HCT116 (cell line): Measurements from ENCODE around the gene TRAF3. TPM values are rescaled to one million over a fixed set of nuclear protein-coding genes. Genes with fewer than 3 reads are reported as not detected.

Source experiments
- ATAC-seq: fragments of 200-7000 bp; cut with Tn5 transposase; 2 replicates; pipeline ENCODE4 v1.9.1; 2020; ENCODE audit warnings: mild to moderate bottlenecking, moderate library complexity
- BruUV-seq: library from RNA; stranded (reverse); fragments of 400-500 nt; replicated peaks from 2 replicates; lab custom pipeline; 2021; lab: Mats Ljungman, UMichigan
- CTCF ChIA-PET: fragments of 300-600 bp; sonication (Branson Sonifier 250); formaldehyde crosslinking; loops from one replicate; lab custom pipeline; 2021; ENCODE audit warnings: antibody characterized with exemption; lab: Charles Lee
- POLR2A ChIA-PET: fragments of 300-600, 350-600 bp; sonication (Branson Sonifier 250); formaldehyde crosslinking; loops from one replicate; lab custom pipeline; 2021; ENCODE audit warnings: antibody characterized with exemption; lab: Charles Lee
- RAD21 ChIA-PET, 2 experiments: fragments of 300-600 bp; sonication (Branson Sonifier 250); formaldehyde crosslinking; loops; one replicate each; lab custom pipeline; 2023; ENCODE audit warnings: low total read pairs in 2 of 2; ENCODE audit not compliant: uncharacterized antibody in 2 of 2, unreplicated experiment in 2 of 2, low non-redundant PET in 1 of 2; lab: Charles Lee
- DNase-seq: peaks from one replicate; pipeline ENCODE4 v3.0.0-alpha.2; 2010; ENCODE audit warnings: low read depth, low spot score
- H2AFZ ChIP-seq: fragments of 200-600 bp; shearing (Covaris generic), sonication (generic); 2 replicates; pipeline ENCODE4 v1.6.1; 2017; ENCODE audit warnings: low read depth, mixed run types, mixed read lengths, antibody characterized with exemption, low read length; ENCODE audit not compliant: poor library complexity, severe bottlenecking
- H3K27ac ChIP-seq: 2 replicates; pipeline ENCODE4 v1.5.1; 2012; ENCODE audit warnings: low read depth, low read length
- H3K27me3 ChIP-seq: fragments of 200-600 bp; sonication (generic); 2 replicates; pipeline ENCODE4 v1.6.1; 2016; ENCODE audit warnings: mixed run types, low read length, mixed read lengths; ENCODE audit not compliant: insufficient read depth
- H3K36me3 ChIP-seq, 2 experiments: fragments of 200-500 bp in 1 of 2; fragments of 200-600 bp in 1 of 2; sonication (Bioruptor generic) in 1 of 2; sonication (generic) in 1 of 2; 2 replicates each; pipeline versions ENCODE4 v1.5.1 to v1.6.1; 2014 to 2016; ENCODE audit warnings: low read length in 2 of 2, inconsistent platforms in 1 of 2, mixed read lengths in 1 of 2, mixed run types in 1 of 2; ENCODE audit not compliant: insufficient read depth in 2 of 2, control insufficient read depth in 1 of 2
- H3K4me1 ChIP-seq, 2 experiments: fragments of 200-600 bp in 1 of 2; sonication (generic) in 1 of 2; 2 replicates each; pipeline versions ENCODE4 v1.5.1 to v1.6.1; 2012 to 2017; ENCODE audit warnings: low read length in 2 of 2, inconsistent platforms in 1 of 2, mild to moderate bottlenecking in 1 of 2, mixed read lengths in 1 of 2, mixed run types in 1 of 2, moderate library complexity in 1 of 2; ENCODE audit not compliant: insufficient read depth in 2 of 2, control insufficient read depth in 1 of 2
- H3K4me2 ChIP-seq: fragments of 200-600 bp; sonication (generic); 2 replicates; pipeline ENCODE4 v1.6.1; 2017; ENCODE audit warnings: mixed run types, low read length, mixed read lengths
- H3K4me3 ChIP-seq, 2 experiments: fragments of 200-600 bp in 1 of 2; sonication (generic) in 1 of 2; replicated peaks in 1 of 2; 2 replicates each; pipeline ENCODE4 v1.5.1; 2011 to 2016; ENCODE audit warnings: low read length in 2 of 2, control low read depth in 1 of 2, low read depth in 1 of 2, mild to moderate bottlenecking in 1 of 2, mixed read lengths in 1 of 2, mixed run types in 1 of 2
- H3K79me2 ChIP-seq: fragments of 200-600 bp; sonication (generic); 2 replicates; pipeline ENCODE4 v1.6.1; 2017; ENCODE audit warnings: mild to moderate bottlenecking, mixed run types, low read length, moderate library complexity, mixed read lengths; ENCODE audit not compliant: insufficient read depth
- H3K9ac ChIP-seq: fragments of 200-600 bp; sonication (generic); 2 replicates; pipeline ENCODE4 v1.6.1; 2016; ENCODE audit warnings: low read length, mixed read lengths
- H3K9me2 ChIP-seq: fragments of 200-600 bp; sonication (generic), shearing (Covaris generic); 2 replicates; pipeline ENCODE4 v1.6.1; 2017; ENCODE audit warnings: mixed run types, mild to moderate bottlenecking, moderate library complexity; ENCODE audit not compliant: insufficient read depth
- H3K9me3 ChIP-seq, 2 experiments: fragments of 200-500 bp in 1 of 2; fragments of 200-600 bp in 1 of 2; sonication (Bioruptor generic) in 1 of 2; sonication (generic) in 1 of 2; 2 replicates each; pipeline ENCODE4 v1.6.1; 2014 to 2017; ENCODE audit warnings: low read length in 2 of 2, mixed read lengths in 2 of 2, inconsistent platforms in 1 of 2, low read depth in 1 of 2, mild to moderate bottlenecking in 1 of 2, mixed run types in 1 of 2, moderate library complexity in 1 of 2; ENCODE audit not compliant: control insufficient read depth in 1 of 2, insufficient read depth in 1 of 2
- H4K20me1 ChIP-seq: fragments of 200-600 bp; sonication (generic), shearing (Covaris generic); 2 replicates; pipeline ENCODE4 v1.6.1; 2017; ENCODE audit warnings: mixed run types, mild to moderate bottlenecking, moderate library complexity; ENCODE audit not compliant: insufficient read depth
- ATF3 ChIP-seq: IDR thresholded peaks from 2 replicates; pipeline ENCODE4 v1.6.1; 2012
- CBX3 ChIP-seq: IDR thresholded peaks from 2 replicates; pipeline ENCODE4 v1.6.1; 2012; ENCODE audit warnings: low read depth
- CTCF ChIP-seq, 3 experiments: fragments of 200-600 bp in 1 of 3; sonication (generic) in 1 of 3; IDR thresholded peaks in 2 of 3; conservative IDR thresholded peaks in 1 of 3; 2 replicates each; pipeline ENCODE4 v1.5.1; 2012 to 2017; ENCODE audit warnings: low read depth in 2 of 3, low read length in 2 of 3, antibody characterized with exemption in 1 of 3, borderline replicate concordance in 1 of 3, control low read depth in 1 of 3, mild to moderate bottlenecking in 1 of 3, mixed read lengths in 1 of 3, mixed run types in 1 of 3, moderate library complexity in 1 of 3; ENCODE audit not compliant: insufficient read depth in 1 of 3
- EZH2 ChIP-seq: fragments of 200-600 bp; sonication (generic); IDR thresholded peaks from 2 replicates; pipeline ENCODE4 v1.6.1; 2017; ENCODE audit warnings: antibody characterized with exemption, mixed run types
- EZH2phosphoT487 ChIP-seq: fragments of 200-600 bp; IDR thresholded peaks from 2 replicates; pipeline ENCODE4 v1.6.1; 2018; ENCODE audit warnings: antibody characterized with exemption, borderline replicate concordance
- JUND ChIP-seq: IDR thresholded peaks from 2 replicates; pipeline ENCODE4 v1.6.1; 2012
- POLR2A ChIP-seq: IDR thresholded peaks from 2 replicates; pipeline ENCODE4 v1.7.0; 2011; ENCODE audit warnings: borderline replicate concordance; ENCODE audit not compliant: insufficient read depth, insufficient read length; ENCODE audit errors: extremely low read depth
- REST ChIP-seq: IDR thresholded peaks from 2 replicates; pipeline ENCODE4 v1.6.1; 2012; ENCODE audit warnings: low read depth
- TCF7L2 ChIP-seq: IDR thresholded peaks from 2 replicates; pipeline ENCODE4 v1.7.0; 2011; ENCODE audit warnings: borderline replicate concordance, inconsistent platforms; ENCODE audit not compliant: insufficient read depth, insufficient read length; ENCODE audit errors: extremely low read depth
- YY1 ChIP-seq: IDR thresholded peaks from 2 replicates; pipeline ENCODE4 v1.6.1; 2011; ENCODE audit warnings: low read length, low read depth, moderate library complexity, mild to moderate bottlenecking; ENCODE audit not compliant: insufficient replicate concordance; ENCODE audit errors: extremely low read depth
- ZBTB33 ChIP-seq: IDR thresholded peaks from 2 replicates; pipeline ENCODE4 v1.6.1; 2011; ENCODE audit warnings: mild to moderate bottlenecking, low read length, moderate library complexity; ENCODE audit not compliant: insufficient replicate concordance; ENCODE audit errors: extremely low read depth
- ZNF274 ChIP-seq: fragments of 200-500 bp; sonication (Bioruptor generic); IDR thresholded peaks from 2 replicates; pipeline ENCODE4 v1.6.1; 2014; ENCODE audit warnings: mild to moderate bottlenecking, low read depth, low read length, inconsistent platforms
- intact Hi-C: fragments of 100-400 bp; cut with micrococcal nuclease; formaldehyde crosslinking; loops from 2 replicates; pipeline ENCODE4 v1.10.0; 2022
- total RNA-seq: library from RNA; stranded (reverse); gene quantifications from one replicate; pipeline ENCODE4 v1.2.1, GENCODE V29; 2021; ENCODE audit not compliant: unreplicated experiment

The TRAF3 gene
- total RNA-seq, 1 experiment from 2014 or later = 32.1 TPM

GRCh38 chr14:102922490-102923200, 145.4 kb downstream of the TRAF3 start, which contains the start of gene AMN:
Gene AMN (plus strand): TSS chr14:102922663. CDS start chr14:102922689, 26 bp downstream.
- no peaks in the 10 kb centered on the region for H3K27me3 ChIP-seq
- H3K36me3 ChIP-seq = no peaks in the 10 kb centered on the region
- H3K4me2 ChIP-seq = no peak within 1 kb of the TSS
- H3K9me2 ChIP-seq = no peaks in the 10 kb centered on the region
- TF ChIP-seq CBX3 = no peak
- TF ChIP-seq JUND = no peak
- no peak for TF ChIP-seq POLR2A
- TF ChIP-seq CTCF (IDR thresholded peaks at IDR 0.05 in 2 of 3, conservative IDR thresholded peaks at IDR 0.05 in 1 of 3; ENCODE audit: borderline replicate concordance in 1 of 3, insufficient read depth in 1 of 3, low read depth in 2 of 3, low read length in 2 of 3) = no peak
- TF ChIP-seq YY1 = no peak
- no peak for TF ChIP-seq TCF7L2
- no peak for TF ChIP-seq ATF3
- TF ChIP-seq ZBTB33 = no peak
- no peak for TF ChIP-seq EZH2
- no peak for TF ChIP-seq ZNF274
- no peak for TF ChIP-seq REST
- TF ChIP-seq EZH2phosphoT487 = no peak
- ChIA-PET CTCF (no interaction called here), RAD21 (no interaction called here), POLR2A (no interaction called here)
- intact Hi-C loops = loop anchor here (10.0 kb wide), 1 partner anchor 398 kb away; no protein-coding TSS in a partner anchor
- BruUV-seq = no TSS peak
- no peak within 1 kb of the TSS for H2AFZ ChIP-seq
- H3K4me3 ChIP-seq = no peak within 1 kb of the TSS
- no peaks in the 10 kb centered on the region for H3K9me3 ChIP-seq
- H4K20me1 ChIP-seq = no peaks in the 10 kb centered on the region
- no peaks in the 10 kb centered on the region for H3K79me2 ChIP-seq
- peaks cover 8 to 10% of the 10 kb centered on the region in 2 experiments for H3K4me1 ChIP-seq
- ATAC-seq = no peak
- no peak within 1 kb of the TSS for H3K27ac ChIP-seq
- H3K9ac ChIP-seq = no peak within 1 kb of the TSS
- DNase-seq = no peak
